T-cell (primary cell): ENCODE results near the gene FAM53B. TPM values are rescaled to one million over a fixed set of nuclear protein-coding genes. Genes with fewer than 3 reads are reported as not detected.
A peak's percentile ranks its signal among the peaks of the same experiment; 100 is the strongest.

Source experiments
- ATAC-seq, 4 experiments: fragments of 200-7000 bp in 3 of 4; fragments of 150-1000 bp in 1 of 4; cut with Tn5 transposase; replicated peaks in 1 of 4; 1 replicate in 3 of 4; 2 replicates in 1 of 4; pipeline ENCODE4 v1.10.0; 2021; ENCODE audit warnings: moderate library complexity in 3 of 4, mild to moderate bottlenecking in 2 of 4, moderate number of reproducible peaks in 1 of 4
- CTCF ChIA-PET, 2 donors: fragments of 300-600 bp; sonication (Branson Sonifier 250); formaldehyde crosslinking; loops; one replicate each; lab custom pipeline; 2022; ENCODE audit warnings: antibody characterized with exemption in 2 of 2; lab: Charles Lee
- POLR2A ChIA-PET, 2 donors: fragments of 300-600 bp; sonication (Branson Sonifier 250); formaldehyde crosslinking; loops; one replicate each; lab custom pipeline; 2022; ENCODE audit warnings: antibody characterized with exemption in 2 of 2; lab: Charles Lee
- DNase-seq, 35 experiments: peaks; one replicate each; pipeline versions ENCODE4 v3.0.0 to v3.0.0-alpha.2; 2013 to 2023
- H3K27ac ChIP-seq: one replicate; pipeline ENCODE4 v1.5.1; 2013; ENCODE audit warnings: low read length
- H3K27me3 ChIP-seq, 2 experiments: replicated peaks in 1 of 2; 1 replicate in 1 of 2; 2 replicates in 1 of 2; pipeline versions ENCODE4 v1.6.1 to v1.7.0; 2013; ENCODE audit warnings: low read length in 1 of 2, mixed read lengths in 1 of 2; ENCODE audit not compliant: control insufficient read depth in 2 of 2, insufficient read depth in 2 of 2; ENCODE audit errors: extremely low read depth in 1 of 2
- H3K36me3 ChIP-seq, 2 donors: 1 replicate in 1 of 2; 2 replicates in 1 of 2; pipeline versions ENCODE4 v1.6.1 to v1.7.0; 2013; ENCODE audit warnings: low read length in 1 of 2; ENCODE audit not compliant: control insufficient read depth in 2 of 2, insufficient read depth in 1 of 2; ENCODE audit errors: extremely low read depth in 1 of 2
- H3K4me1 ChIP-seq, 2 experiments: 1 replicate in 1 of 2; 2 replicates in 1 of 2; pipeline versions ENCODE4 v1.6.1 to v1.7.0; 2013; ENCODE audit warnings: low read length in 2 of 2, mixed read lengths in 1 of 2; ENCODE audit not compliant: insufficient read depth in 2 of 2, control insufficient read depth in 1 of 2; ENCODE audit errors: extremely low read depth in 1 of 2
- H3K4me3 ChIP-seq, 2 donors: 1 replicate in 1 of 2; 2 replicates in 1 of 2; pipeline versions ENCODE4 v1.5.1 to v1.7.0; 2013; ENCODE audit warnings: mild to moderate bottlenecking in 2 of 2, low read length in 1 of 2, moderate library complexity in 1 of 2; ENCODE audit not compliant: control insufficient read depth in 1 of 2; ENCODE audit errors: extremely low read depth in 1 of 2
- H3K9me3 ChIP-seq: 2 replicates; pipeline ENCODE4 v1.7.0; 2013
- H3K27ac Mint-ChIP-seq, 2 donors: one replicate each; pipeline ENCODE4 v1.8.0; 2020 to 2021; ENCODE audit warnings: mild to moderate bottlenecking in 2 of 2, mixed read lengths in 2 of 2
- H3K27me3 Mint-ChIP-seq, 2 donors: one replicate each; pipeline ENCODE4 v1.8.0; 2021 to 2022; ENCODE audit warnings: mixed read lengths in 2 of 2
- H3K36me3 Mint-ChIP-seq: one replicate; pipeline ENCODE4 v1.8.0; 2021; ENCODE audit warnings: mixed read lengths
- H3K4me1 Mint-ChIP-seq, 3 donors: one replicate each; pipeline ENCODE4 v1.8.0; 2020 to 2022; ENCODE audit warnings: mixed read lengths in 3 of 3, mild to moderate bottlenecking in 1 of 3
- H3K4me3 Mint-ChIP-seq, 3 donors: one replicate each; pipeline ENCODE4 v1.8.0; 2020 to 2022; ENCODE audit warnings: mild to moderate bottlenecking in 3 of 3, mixed read lengths in 3 of 3, moderate library complexity in 3 of 3
- H3K9me3 Mint-ChIP-seq, 3 donors: one replicate each; pipeline ENCODE4 v1.8.0; 2020 to 2022; ENCODE audit warnings: mixed read lengths in 3 of 3
- WGBS: methylation state at CpG from one replicate; pipeline ENCODE4 v1.1.5; 2013; ENCODE audit warnings: missing lambda C conversion rate; ENCODE audit not compliant: insufficient coverage; 5-methylcytosine and 5-hydroxymethylcytosine counted together
- total RNA-seq, 35 experiments: library from RNA in 6 of 35; stranded (reverse) in 6 of 35; fragments of 120-200 nt in 1 of 35; gene quantifications; one replicate each; pipeline versions ENCODE4 v1.2.1 to v1.2.4 and lab custom pipeline; 2013 to 2026

FAM53B gene
- total RNA-seq, 5 donors from 2014 or later (not counting 1 experiment from before 2014, with no cell fraction given): 39.3 to 86.5 (median 52.3) TPM

GRCh38 chr10:124649214-124649613 lies 95.0 kb downstream of the FAM53B start:
- H3K36me3 ChIP-seq: peaks cover 0 to 7% of the 10 kb centered on the region in 2 donors
- ChIA-PET POLR2A (interaction anchor here (0.5 to 1.4 kb wide), 2 partner anchors 8 to 148 kb away, joined by 4 to 5 read pairs; no protein-coding TSS in a partner anchor), CTCF (interaction anchor here (0.5 to 4.4 kb wide), 9 partner anchors 9 to 232 kb away, joined by 3 to 56 read pairs (median 3); no protein-coding TSS in a partner anchor)
- ATAC-seq (no peak), DNase-seq (no peak)
- no peaks in the 10 kb centered on the region for H3K9me3 ChIP-seq
- no peaks in the 10 kb centered on the region for H3K9me3 Mint-ChIP-seq
- H3K27me3 Mint-ChIP-seq: no peaks in the 10 kb centered on the region
- H3K4me1 Mint-ChIP-seq: peaks cover 91 to 99% (median 96%) of the 10 kb centered on the region in 3 donors
- 67% methylated on average over 4 of the region's 5 CpGs for WGBS
- peaks cover 3% of the 10 kb centered on the region for H3K36me3 Mint-ChIP-seq
- no peak overlapping the region for H3K4me3 ChIP-seq
- H3K4me3 Mint-ChIP-seq: peak overlapping the region in 2 of 3 donors; percentile 69 to 79
- H3K27me3 ChIP-seq: no peaks in the 10 kb centered on the region
- H3K4me1 ChIP-seq: peaks cover 53 to 100% of the 10 kb centered on the region in 2 experiments
- H3K27ac ChIP-seq: peak overlapping the region; percentile 92
- H3K27ac Mint-ChIP-seq: peak overlapping the region; percentile 98 to 99

- H3K4me1 Mint-ChIP-seq: peaks cover 88 to 100% (median 97%) of the 10 kb centered on the region in 3 donors
- Histone ChIP-seq H3K4me1 (peaks cover 53 to 100% of the 10 kb centered on the region in 2 experiments), H3K27me3 (no peaks in the 10 kb centered on the region), H3K9me3 (no peaks in the 10 kb centered on the region), H3K36me3 (peaks cover 0 to 8% of the 10 kb centered on the region in 2 donors), H3K4me3 (peak overlapping the region in 1 of 2 donors; percentile 35), H3K27ac (peak overlapping the region; percentile 92)
- POLR2A ChIA-PET: interaction anchor here (0.5 to 1.4 kb wide), 2 partner anchors 9 to 149 kb away, joined by 4 to 5 read pairs; no protein-coding TSS in a partner anchor
- H3K4me3 Mint-ChIP-seq: peak overlapping the region; percentile 69 to 79 (median 70)
- peak overlapping the region; percentile 98 to 99 for H3K27ac Mint-ChIP-seq
- H3K27me3 Mint-ChIP-seq: no peaks in the 10 kb centered on the region
- no peaks in the 10 kb centered on the region for H3K9me3 Mint-ChIP-seq
- ATAC-seq (peak; percentile 23 to 60 (median 30)), DNase-seq (peak in 33 of 35 experiments; percentile 37 to 78 (median 56))
- 2% methylated on average over 6 of the region's 9 CpGs for WGBS
- peaks cover 3% of the 10 kb centered on the region for H3K36me3 Mint-ChIP-seq
- CTCF ChIA-PET: interaction anchor here in 1 of 2 donors (0.6 to 4.4 kb wide), 6 partner anchors 9 to 92 kb away, joined by 3 to 56 read pairs (median 3); no protein-coding TSS in a partner anchor
Measured at GRCh38 chr10:124648738-124649137, 95.4 kb downstream of the FAM53B start.

DNA sequence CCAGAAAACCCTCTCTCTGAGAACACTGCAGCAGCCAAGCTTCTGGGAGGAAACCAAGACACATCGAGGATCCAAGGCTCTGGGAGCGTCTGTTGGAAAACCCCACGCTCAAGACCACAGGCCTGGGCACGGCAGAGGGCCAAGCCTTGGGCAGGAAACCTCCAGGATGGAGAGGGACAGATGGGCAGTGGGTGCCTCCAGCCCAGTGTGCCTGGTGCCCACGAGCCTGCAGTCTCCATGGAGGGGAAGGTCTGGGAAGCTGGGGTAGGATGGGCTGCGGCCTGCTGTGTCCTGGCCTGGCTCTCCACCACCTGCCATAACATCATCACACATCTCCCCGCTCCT lies 96.1 kb downstream of the FAM53B start:
- Histone ChIP-seq H3K4me3 (peak overlapping the region; percentile 35 to 52), H3K4me1 (peaks cover 53 to 100% of the 10 kb centered on the region in 2 experiments), H3K27ac (peak overlapping the region; percentile 92), H3K27me3 (no peaks in the 10 kb centered on the region), H3K9me3 (no peaks in the 10 kb centered on the region), H3K36me3 (peaks cover 0 to 8% of the 10 kb centered on the region in 2 donors)
- H3K4me1 Mint-ChIP-seq: peaks cover 87 to 99% (median 93%) of the 10 kb centered on the region in 3 donors
- peak overlapping the region; percentile 69 to 79 (median 70) for H3K4me3 Mint-ChIP-seq
- ChIA-PET CTCF (interaction anchor here (0.7 to 4.4 kb wide), 11 partner anchors 10 to 98 kb away, joined by 3 to 56 read pairs (median 5); no protein-coding TSS in a partner anchor), POLR2A (interaction anchor here in 1 of 2 donors (0.8 to 1.4 kb wide), 2 partner anchors 9 to 70 kb away, joined by 3 to 4 read pairs; no protein-coding TSS in a partner anchor)
- ATAC-seq: no peak
- no peaks in the 10 kb centered on the region for H3K27me3 Mint-ChIP-seq
- peak overlapping the region; percentile 98 to 99 for H3K27ac Mint-ChIP-seq
- DNase-seq: no peak
- H3K36me3 Mint-ChIP-seq: peaks cover 5% of the 10 kb centered on the region
- 0% methylated on average over 4 of the region's 7 CpGs for WGBS
- no peaks in the 10 kb centered on the region for H3K9me3 Mint-ChIP-seq

DNA sequence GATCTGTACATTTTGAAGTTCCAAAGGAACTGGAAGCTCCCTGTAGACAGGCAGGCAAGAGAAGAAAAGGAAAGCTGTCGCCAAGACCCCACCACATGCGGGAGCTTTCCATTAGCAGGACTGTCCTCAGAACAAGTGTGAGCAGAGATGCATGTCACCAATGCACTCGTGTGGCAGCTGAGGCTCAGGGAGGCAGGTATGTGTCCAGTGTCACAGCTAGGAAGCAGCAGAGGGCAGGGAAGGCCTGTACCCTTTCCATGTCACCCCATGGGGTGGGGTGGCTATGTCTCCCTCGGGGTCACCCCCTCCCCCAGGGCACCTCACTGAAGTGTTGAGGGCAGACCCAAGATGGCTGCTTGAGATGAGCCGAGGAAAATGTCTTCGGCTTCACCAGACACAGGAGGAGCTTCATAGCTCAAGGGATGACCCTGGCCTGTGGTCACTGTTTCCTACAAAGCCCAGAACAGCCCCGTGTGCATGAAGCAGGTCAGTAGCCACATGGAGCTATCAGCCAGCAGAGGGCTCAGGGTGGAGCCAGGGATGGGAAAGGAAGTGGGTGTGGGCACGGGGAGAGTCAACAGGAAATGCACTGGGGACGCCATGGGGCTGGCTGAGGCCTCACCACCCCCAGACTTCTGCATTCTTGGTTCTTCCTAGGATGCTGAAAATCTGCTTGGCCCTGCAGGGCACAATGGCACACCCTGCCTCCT lies 96.6 kb downstream of the FAM53B start:
- Histone ChIP-seq H3K36me3 (peaks cover 2 to 8% of the 10 kb centered on the region in 2 donors), H3K4me1 (peaks cover 53 to 99% of the 10 kb centered on the region in 2 experiments), H3K9me3 (no peaks in the 10 kb centered on the region), H3K4me3 (peak overlapping the region; percentile 35 to 52), H3K27ac (peak overlapping the region; percentile 92), H3K27me3 (no peaks in the 10 kb centered on the region)
- DNase-seq (peak; percentile 59 to 84 (median 72)), ATAC-seq (peak; percentile 75 to 84 (median 78))
- H3K4me1 Mint-ChIP-seq: peaks cover 87 to 99% (median 92%) of the 10 kb centered on the region in 3 donors
- H3K27ac Mint-ChIP-seq: peak overlapping the region; percentile 98 to 99
- ChIA-PET POLR2A (interaction anchor here (0.6 to 1.4 kb wide), 3 partner anchors 10 to 211 kb away, joined by 3 to 11 read pairs (median 4); no protein-coding TSS in a partner anchor), CTCF (interaction anchor here (0.7 to 4.4 kb wide), 14 partner anchors 11 to 98 kb away, joined by 3 to 56 read pairs (median 4); no protein-coding TSS in a partner anchor)
- H3K4me3 Mint-ChIP-seq: peak overlapping the region; percentile 69 to 79 (median 70)
- WGBS: 41% methylated on average over 5 of the region's 9 CpGs
- no peaks in the 10 kb centered on the region for H3K9me3 Mint-ChIP-seq
- H3K36me3 Mint-ChIP-seq: peaks cover 10% of the 10 kb centered on the region
- H3K27me3 Mint-ChIP-seq: no peaks in the 10 kb centered on the region

- peak overlapping the region; percentile 98 to 99 for H3K27ac Mint-ChIP-seq
- no peak overlapping the region for H3K4me3 ChIP-seq
- H3K27me3 Mint-ChIP-seq: no peaks in the 10 kb centered on the region
- peaks cover 52 to 99% of the 10 kb centered on the region in 2 experiments for H3K4me1 ChIP-seq
- DNase-seq (no peak), ATAC-seq (no peak)
- peak overlapping the region; percentile 92 for H3K27ac ChIP-seq
- H3K4me1 Mint-ChIP-seq: peaks cover 83 to 99% (median 92%) of the 10 kb centered on the region in 3 donors
- peaks cover 11% of the 10 kb centered on the region for H3K36me3 Mint-ChIP-seq
- peak overlapping the region; percentile 21 to 79 (median 69) for H3K4me3 Mint-ChIP-seq
- ChIA-PET CTCF (interaction anchor here (0.7 to 4.4 kb wide), 12 partner anchors 12 to 99 kb away, joined by 3 to 56 read pairs (median 5); no protein-coding TSS in a partner anchor), POLR2A (no interaction called here)
- no peaks in the 10 kb centered on the region for H3K9me3 Mint-ChIP-seq
- no peaks in the 10 kb centered on the region for H3K27me3 ChIP-seq
- no peaks in the 10 kb centered on the region for H3K9me3 ChIP-seq
- peaks cover 5 to 15% of the 10 kb centered on the region in 2 donors for H3K36me3 ChIP-seq
- 95% methylated on average over 13 of the region's 19 CpGs for WGBS
Measured at GRCh38 chr10:124646483-124647352, 97.5 kb downstream of the FAM53B start.
